SK-N-MC (cell line): ENCODE measurements around the gene ATP7B.

Experiments used
- EZH2 ChIP-seq: fragments of 200-600 bp; sonication (generic); IDR thresholded peaks from one replicate; pipeline ENCODE4 v1.6.1; 2017; ENCODE audit warnings: antibody characterized with exemption
- FOXP2 ChIP-seq: optimal IDR thresholded peaks from 2 replicates; pipeline ENCODE3; 2011; ENCODE audit warnings: mild to moderate bottlenecking, moderate library complexity; ENCODE audit not compliant: insufficient read depth; ENCODE audit errors: extremely low read length, control extremely low read depth
- POLR2AphosphoS5 ChIP-seq: IDR thresholded peaks from 2 replicates; pipeline ENCODE4 v1.6.1; 2012; ENCODE audit warnings: mild to moderate bottlenecking, low read depth, low read length, borderline replicate concordance

DNA sequence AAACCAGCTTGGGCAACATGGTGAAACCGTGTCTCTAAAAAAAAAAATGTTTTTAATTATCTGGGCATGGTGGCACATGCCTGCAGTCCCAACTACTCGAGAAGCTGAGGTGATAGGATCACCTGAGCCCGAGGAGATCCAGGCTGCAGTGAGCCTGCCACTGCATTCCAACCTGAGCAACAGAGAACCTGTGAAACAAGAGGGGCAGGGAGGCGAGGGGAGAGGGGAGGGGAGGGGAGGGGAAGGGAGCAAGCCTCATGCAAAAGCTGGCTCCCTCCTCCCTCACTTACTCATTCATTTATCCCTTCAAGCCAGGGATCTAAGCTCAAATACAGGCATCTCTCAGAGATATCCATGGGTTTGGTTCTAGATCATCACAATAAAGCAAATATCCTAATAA is 8.9 kb downstream of the ATP7B start:
- no peak for TF ChIP-seq POLR2AphosphoS5
- no peak for TF ChIP-seq EZH2
- no peak for TF ChIP-seq FOXP2
